ENCODE results near the gene LRRTM4. TPM values are rescaled to one million over a fixed set of nuclear protein-coding genes. Genes with fewer than 3 reads are reported as not detected.

LRRTM4 gene
- total RNA-seq, 1 experiment from 2014 or later = 0.23 TPM

- in situ Hi-C loops (cut with HindIII; ENCODE audit: low pct_unique_long_range_greater_than_20kb, low sequenced_read_pairs) (no loop called here), intact Hi-C loops (cut with micrococcal nuclease; ENCODE audit: unreplicated experiment) (no loop called here)
- H3K36me3 ChIP-seq (ENCODE audit: control insufficient read depth, insufficient read depth, low read length) = no peaks in the 10 kb centered on the region
- no peaks in the 10 kb centered on the region for H3K4me1 ChIP-seq (ENCODE audit: control insufficient read depth, insufficient read depth, low read length)
- ATAC-seq = no peak
- H3K9me3 ChIP-seq (ENCODE audit: control insufficient read depth, insufficient read depth, low read depth, low read length) = no peaks in the 10 kb centered on the region
- TF ChIP-seq SIN3A (IDR thresholded peaks at IDR 0.05; ENCODE audit: borderline replicate concordance, insufficient read depth, low read depth, low read length) = no peak
- TF ChIP-seq, protein P1, sequence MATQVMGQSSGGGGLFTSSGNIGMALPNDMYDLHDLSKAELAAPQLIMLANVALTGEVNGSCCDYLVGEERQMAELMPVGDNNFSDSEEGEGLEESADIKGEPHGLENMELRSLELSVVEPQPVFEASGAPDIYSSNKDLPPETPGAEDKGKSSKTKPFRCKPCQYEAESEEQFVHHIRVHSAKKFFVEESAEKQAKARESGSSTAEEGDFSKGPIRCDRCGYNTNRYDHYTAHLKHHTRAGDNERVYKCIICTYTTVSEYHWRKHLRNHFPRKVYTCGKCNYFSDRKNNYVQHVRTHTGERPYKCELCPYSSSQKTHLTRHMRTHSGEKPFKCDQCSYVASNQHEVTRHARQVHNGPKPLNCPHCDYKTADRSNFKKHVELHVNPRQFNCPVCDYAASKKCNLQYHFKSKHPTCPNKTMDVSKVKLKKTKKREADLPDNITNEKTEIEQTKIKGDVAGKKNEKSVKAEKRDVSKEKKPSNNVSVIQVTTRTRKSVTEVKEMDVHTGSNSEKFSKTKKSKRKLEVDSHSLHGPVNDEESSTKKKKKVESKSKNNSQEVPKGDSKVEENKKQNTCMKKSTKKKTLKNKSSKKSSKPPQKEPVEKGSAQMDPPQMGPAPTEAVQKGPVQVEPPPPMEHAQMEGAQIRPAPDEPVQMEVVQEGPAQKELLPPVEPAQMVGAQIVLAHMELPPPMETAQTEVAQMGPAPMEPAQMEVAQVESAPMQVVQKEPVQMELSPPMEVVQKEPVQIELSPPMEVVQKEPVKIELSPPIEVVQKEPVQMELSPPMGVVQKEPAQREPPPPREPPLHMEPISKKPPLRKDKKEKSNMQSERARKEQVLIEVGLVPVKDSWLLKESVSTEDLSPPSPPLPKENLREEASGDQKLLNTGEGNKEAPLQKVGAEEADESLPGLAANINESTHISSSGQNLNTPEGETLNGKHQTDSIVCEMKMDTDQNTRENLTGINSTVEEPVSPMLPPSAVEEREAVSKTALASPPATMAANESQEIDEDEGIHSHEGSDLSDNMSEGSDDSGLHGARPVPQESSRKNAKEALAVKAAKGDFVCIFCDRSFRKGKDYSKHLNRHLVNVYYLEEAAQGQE (IDR thresholded peaks at IDR 0.05; ENCODE audit: insufficient read depth in 1 of 2, low read depth in 2 of 2, low read length in 1 of 2) = no peak
- no peak for TF ChIP-seq TCF7L2 (IDR thresholded peaks at IDR 0.05; ENCODE audit: low read depth, low read length)
- TF ChIP-seq CTCF (IDR thresholded peaks at IDR 0.05) = no peak
- TF ChIP-seq POLR2AphosphoS5 (IDR thresholded peaks at IDR 0.05; ENCODE audit: low read depth, low read length) = no peak
- H3K27ac ChIP-seq (ENCODE audit: low read length) = no peak overlapping the region
- no peak for DNase-seq (ENCODE audit: low read depth, low spot score)
- H3K4me3 ChIP-seq (ENCODE audit: low read depth in 2 of 2, low read length in 2 of 2) = no peak overlapping the region
- BruUV-seq (replicated peaks) = no TSS peak
- CTCF ChIA-PET = no interaction called here
- no peaks in the 10 kb centered on the region for H3K27me3 ChIP-seq (ENCODE audit: control insufficient read depth, insufficient read depth, low read length)
- POLR2A ChIA-PET = no interaction called here
Observed at GRCh38 chr2:76839826-76840225, 682.4 kb downstream of the LRRTM4 start.

DNA sequence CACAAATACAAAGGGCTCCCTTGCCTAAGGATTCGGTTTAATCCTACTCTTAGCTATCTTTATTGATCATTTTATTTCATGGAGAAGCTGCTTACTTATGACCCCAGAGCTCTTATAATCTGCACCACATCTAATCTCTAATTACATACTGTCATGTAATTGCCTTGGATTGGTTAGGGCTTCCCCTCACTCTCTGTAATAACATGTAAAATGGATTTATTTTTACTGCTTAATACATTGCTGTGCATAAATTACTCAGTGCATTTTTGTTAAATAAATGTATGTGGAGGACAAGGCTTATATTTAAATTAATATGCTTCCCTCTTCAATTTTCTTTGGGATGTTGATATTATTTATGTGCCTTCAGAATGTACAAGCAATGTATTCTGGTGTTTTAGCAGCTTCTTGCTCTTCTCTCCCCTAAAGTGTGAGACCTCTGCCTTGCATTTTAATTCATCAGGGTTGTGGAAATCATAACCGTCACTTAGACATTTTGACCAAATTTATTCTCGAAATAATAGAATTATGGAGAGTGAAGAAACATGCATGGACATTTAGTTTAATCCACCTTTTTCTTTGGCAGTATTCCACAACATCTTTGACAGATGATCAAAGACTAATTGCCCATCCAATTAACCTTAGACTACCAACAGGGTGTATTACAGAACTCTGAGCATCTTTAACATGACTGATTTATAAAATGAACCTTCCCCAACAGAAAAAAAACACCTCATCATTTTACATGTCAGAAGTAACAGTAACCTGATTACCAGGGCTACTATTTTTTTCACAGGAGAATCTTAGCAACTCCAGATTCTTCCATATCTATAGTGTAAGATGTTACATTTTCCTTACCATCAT lies 692.6 kb downstream of the LRRTM4 start:
- POLR2A ChIA-PET = no interaction called here
- ATAC-seq = no peak
- CTCF ChIA-PET = no interaction called here

More for the DNA sequence above, 692.6 kb downstream of the LRRTM4 start:
- Histone ChIP-seq H3K9me3 (ENCODE audit: control insufficient read depth, insufficient read depth, low read depth, low read length) (no peaks in the 10 kb centered on the region), H3K27me3 (ENCODE audit: control insufficient read depth, insufficient read depth, low read length) (no peaks in the 10 kb centered on the region), H3K36me3 (ENCODE audit: control insufficient read depth, insufficient read depth, low read length) (no peaks in the 10 kb centered on the region), H3K4me1 (ENCODE audit: control insufficient read depth, insufficient read depth, low read length) (no peaks in the 10 kb centered on the region), H3K27ac (ENCODE audit: low read length) (no peak overlapping the region), H3K4me3 (ENCODE audit: low read depth in 2 of 2, low read length in 2 of 2) (no peak overlapping the region)
- intact Hi-C loops (cut with micrococcal nuclease; ENCODE audit: unreplicated experiment) (no loop called here), in situ Hi-C loops (cut with HindIII; ENCODE audit: low pct_unique_long_range_greater_than_20kb, low sequenced_read_pairs) (no loop called here)
- no TSS peak for BruUV-seq (replicated peaks)
- TF ChIP-seq CTCF (IDR thresholded peaks at IDR 0.05) (no peak), SIN3A (IDR thresholded peaks at IDR 0.05; ENCODE audit: borderline replicate concordance, insufficient read depth, low read depth, low read length) (no peak), POLR2AphosphoS5 (IDR thresholded peaks at IDR 0.05; ENCODE audit: low read depth, low read length) (no peak), TCF7L2 (IDR thresholded peaks at IDR 0.05; ENCODE audit: low read depth, low read length) (no peak)
- TF ChIP-seq, protein P1 (IDR thresholded peaks at IDR 0.05; ENCODE audit: insufficient read depth in 1 of 2, low read depth in 2 of 2, low read length in 1 of 2) = no peak
- DNase-seq (ENCODE audit: low read depth, low spot score) = no peak
